ENCODE data around the gene FBXO34. TPM values are rescaled to one million over a fixed set of nuclear protein-coding genes. Genes with fewer than 3 reads are reported as not detected.
"Not testable (repeated sequence)": the region's sequence is repeated elsewhere in the genome, so short reads cannot be mapped to it uniquely, and the experiment has no call there.

The FBXO34 gene
- total RNA-seq, 1 donor from 2014 or later, result 29.5 TPM

DNA sequence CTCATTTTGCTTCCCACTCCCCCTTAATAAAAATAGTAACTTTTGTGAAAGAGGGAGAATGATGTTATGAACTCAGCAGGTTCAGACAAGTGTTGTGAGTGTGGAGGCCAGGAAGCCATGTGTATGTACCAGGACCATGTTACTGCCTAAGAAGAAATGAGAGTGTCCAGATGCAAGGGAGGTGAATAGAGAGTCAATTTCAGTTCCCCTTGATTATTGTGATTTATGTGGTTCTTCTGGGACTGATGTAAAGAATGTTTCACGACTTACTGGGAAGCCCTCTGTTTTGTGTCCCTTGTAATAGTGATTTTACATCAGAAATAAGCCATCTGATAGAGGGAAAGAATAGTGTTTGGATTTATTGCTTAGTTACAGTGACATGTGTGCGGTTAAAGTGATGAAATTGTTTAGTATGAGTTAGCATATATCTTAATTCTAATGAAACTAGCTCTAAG is 32.5 kb downstream of the FBXO34 start:
- no peaks in the 10 kb centered on the region for H3K27me3 ChIP-seq (ENCODE audit: control insufficient read depth, insufficient read depth, low read length)

DNA sequence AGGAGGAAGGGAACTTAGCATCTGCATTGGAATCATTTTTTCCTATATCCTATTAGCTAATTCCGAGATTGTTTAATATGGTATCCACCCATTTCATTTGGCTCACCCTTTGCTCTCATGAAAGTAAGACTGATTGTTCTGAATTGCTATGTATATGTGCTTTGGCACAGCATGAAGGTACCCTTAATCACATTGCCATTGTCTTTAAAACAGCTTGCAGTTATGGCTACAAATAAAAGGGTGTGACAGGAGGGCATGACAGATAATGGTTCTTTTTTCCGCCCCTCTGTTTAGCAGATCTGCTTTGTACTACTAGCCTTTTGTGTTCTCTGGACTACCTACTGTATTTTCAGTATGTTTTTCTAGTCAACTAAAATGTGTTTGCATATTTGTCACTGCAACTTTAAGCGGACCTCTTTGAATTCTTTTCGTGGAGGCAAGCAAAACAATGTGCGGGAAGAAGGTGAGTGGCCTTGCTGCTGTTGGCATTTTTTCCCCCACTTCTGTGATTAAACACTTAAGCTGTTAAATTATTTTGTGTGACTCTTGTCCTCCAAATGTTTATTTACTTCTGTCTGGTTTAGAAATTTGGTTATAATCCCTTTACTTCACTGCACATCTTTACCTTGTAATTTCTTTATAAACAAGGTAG is 35.8 kb downstream of the FBXO34 start:
- Histone ChIP-seq H3K27me3 (ENCODE audit: control insufficient read depth, insufficient read depth, low read length) (no peaks in the 10 kb centered on the region), H3K4me3 (ENCODE audit: low read depth, low read length) (no peak overlapping the region), H3K36me3 (ENCODE audit: control insufficient read depth, insufficient read depth, low read length) (no peaks in the 10 kb centered on the region)
- FAIRE-seq (no peak), DNase-seq (ENCODE audit: low read depth) (no peak)
- no peak for TF ChIP-seq CTCF (IDR thresholded peaks at IDR 0.05; ENCODE audit: insufficient read depth, low read length, severe bottlenecking)

More for the DNA sequence above, 32.5 kb downstream of the FBXO34 start:
- H3K36me3 ChIP-seq (ENCODE audit: control insufficient read depth, insufficient read depth, low read length), result no peaks in the 10 kb centered on the region
- H3K4me3 ChIP-seq (ENCODE audit: low read depth, low read length), result no peak overlapping the region
- TF ChIP-seq CTCF (IDR thresholded peaks at IDR 0.05; ENCODE audit: insufficient read depth, low read length, severe bottlenecking), result no peak
- DNase-seq (ENCODE audit: low read depth) (peak; percentile 46), FAIRE-seq (no peak)

DNA sequence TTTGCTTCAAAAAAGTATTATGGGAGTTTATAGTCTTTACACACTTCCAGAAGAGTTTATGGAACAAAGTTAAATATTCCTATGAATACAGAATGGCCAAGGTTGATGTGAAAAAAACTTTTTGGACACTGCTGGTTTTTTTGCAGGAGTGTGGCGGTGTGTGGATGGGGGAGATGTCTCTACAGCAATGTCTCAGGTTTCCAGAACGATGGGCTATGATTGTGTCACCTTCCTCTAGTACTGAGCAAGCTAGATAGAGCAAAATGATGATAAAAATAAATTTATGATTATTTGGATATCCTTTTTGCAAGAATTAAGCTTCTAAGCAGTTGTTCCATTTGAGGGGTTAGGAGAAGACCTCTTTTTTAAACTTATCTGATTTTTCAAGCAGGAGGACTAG is 37.9 kb downstream of the FBXO34 start:
- Histone ChIP-seq H3K4me3 (ENCODE audit: low read depth, low read length) (no peak overlapping the region), H3K36me3 (ENCODE audit: control insufficient read depth, insufficient read depth, low read length) (no peaks in the 10 kb centered on the region), H3K27me3 (ENCODE audit: control insufficient read depth, insufficient read depth, low read length) (no peaks in the 10 kb centered on the region)
- no peak for FAIRE-seq
- no peak for DNase-seq (ENCODE audit: low read depth)
- TF ChIP-seq CTCF (IDR thresholded peaks at IDR 0.05; ENCODE audit: insufficient read depth, low read length, severe bottlenecking), result no peak

GRCh38 chr14:55309761-55310365 is 38.6 kb downstream of the FBXO34 start:
- no peak overlapping the region for H3K4me3 ChIP-seq (ENCODE audit: low read depth, low read length)
- TF ChIP-seq CTCF (IDR thresholded peaks at IDR 0.05; ENCODE audit: insufficient read depth, low read length, severe bottlenecking), result no peak
- H3K36me3 ChIP-seq (ENCODE audit: control insufficient read depth, insufficient read depth, low read length), result no peaks in the 10 kb centered on the region
- DNase-seq (ENCODE audit: low read depth), result no peak
- no peaks in the 10 kb centered on the region for H3K27me3 ChIP-seq (ENCODE audit: control insufficient read depth, insufficient read depth, low read length)
- no peak for FAIRE-seq

GRCh38 chr14:55312379-55313030 is 41.3 kb downstream of the FBXO34 start:
- not testable (repeated sequence) for H3K27me3 ChIP-seq (ENCODE audit: control insufficient read depth, insufficient read depth, low read length); DNase-seq (ENCODE audit: low read depth); FAIRE-seq; H3K36me3 ChIP-seq (ENCODE audit: control insufficient read depth, insufficient read depth, low read length); H3K4me3 ChIP-seq (ENCODE audit: low read depth, low read length)

- H3K36me3 ChIP-seq (ENCODE audit: control insufficient read depth, insufficient read depth, low read length), result no peaks in the 10 kb centered on the region
- no peak for DNase-seq (ENCODE audit: low read depth)
- no peaks in the 10 kb centered on the region for H3K27me3 ChIP-seq (ENCODE audit: control insufficient read depth, insufficient read depth, low read length)
- FAIRE-seq, result no peak
- H3K4me3 ChIP-seq (ENCODE audit: low read depth, low read length), result no peak overlapping the region
- no peak for TF ChIP-seq CTCF (IDR thresholded peaks at IDR 0.05; ENCODE audit: insufficient read depth, low read length, severe bottlenecking)
Observed at GRCh38 chr14:55313480-55313879, 42.3 kb downstream of the FBXO34 start.
